SK-N-SH (cell line): ENCODE data around the gene MYCL. TPM values are rescaled to one million over a fixed set of nuclear protein-coding genes. Genes with fewer than 3 reads are reported as not detected.

Source experiments
- CTCF ChIA-PET: fragments of 300-600, 350-600 bp; formaldehyde crosslinking; extraction: SDS; loops from one replicate; lab custom pipeline; 2021; lab: Yijun Ruan, JAX
- POLR2A ChIA-PET: fragments of 350-600 bp; sonication (Branson Sonifier 250); formaldehyde crosslinking; extraction: SDS; loops from one replicate; lab custom pipeline; 2020; ENCODE audit warnings: antibody characterized with exemption, inconsistent platforms; lab: Yijun Ruan, JAX
- DNase-seq: peaks from one replicate; pipeline ENCODE4 v3.0.0; 2012
- H2AFZ ChIP-seq: fragments of 200-600 bp; sonication (generic); 2 replicates; pipeline ENCODE4 v1.8.1; 2016; ENCODE audit warnings: antibody characterized with exemption, mild to moderate bottlenecking, low read depth
- H3F3A ChIP-seq: fragments of 200-600 bp; sonication (generic); replicated peaks from 2 replicates; pipeline ENCODE3; 2016; ENCODE audit warnings: antibody characterized with exemption, mild to moderate bottlenecking; ENCODE audit not compliant: insufficient read depth
- H3K27ac ChIP-seq, 2 experiments: fragments of 200-500 bp in 1 of 2; fragments of 200-600 bp in 1 of 2; sonication (Bioruptor generic) in 1 of 2; sonication (generic), shearing (Covaris generic) in 1 of 2; 2 replicates each; pipeline versions ENCODE4 v1.5.1 to v1.6.1; 2014 to 2016; ENCODE audit warnings: low read depth in 2 of 2, inconsistent platforms in 1 of 2, low read length in 1 of 2, mild to moderate bottlenecking in 1 of 2, mixed read lengths in 1 of 2
- H3K27me3 ChIP-seq: fragments of 200-600 bp; sonication (generic), shearing (Covaris generic); 2 replicates; pipeline ENCODE4 v1.6.1; 2016; ENCODE audit warnings: mixed run types; ENCODE audit not compliant: insufficient read depth
- H3K36me3 ChIP-seq, 2 experiments: fragments of 200-500 bp in 1 of 2; fragments of 200-600 bp in 1 of 2; sonication (Bioruptor generic) in 1 of 2; sonication (generic) in 1 of 2; replicated peaks in 1 of 2; 2 replicates each; pipeline versions ENCODE3 to v1.5.1; 2014 to 2016; ENCODE audit warnings: low read length in 1 of 2, mild to moderate bottlenecking in 1 of 2; ENCODE audit not compliant: insufficient read depth in 2 of 2, control insufficient read depth in 1 of 2
- H3K4me1 ChIP-seq, 2 experiments: fragments of 200-500 bp in 1 of 2; fragments of 200-600 bp in 1 of 2; sonication (Bioruptor generic) in 1 of 2; sonication (generic), shearing (Covaris generic) in 1 of 2; 2 replicates each; pipeline versions ENCODE4 v1.5.1 to v1.6.1; 2014 to 2016; ENCODE audit warnings: low read depth in 1 of 2, low read length in 1 of 2, mixed run types in 1 of 2; ENCODE audit not compliant: insufficient read depth in 2 of 2, control insufficient read depth in 1 of 2
- H3K4me2 ChIP-seq: fragments of 200-600 bp; sonication (generic), shearing (Covaris generic); 2 replicates; pipeline ENCODE4 v1.6.1; 2017; ENCODE audit warnings: mixed run types
- H3K4me3 ChIP-seq, 2 experiments: fragments of 200-500 bp in 1 of 2; fragments of 200-600 bp in 1 of 2; sonication (Bioruptor generic) in 1 of 2; sonication (generic), shearing (Covaris generic) in 1 of 2; 2 replicates each; pipeline versions ENCODE4 v1.5.1 to v1.8.1; 2014 to 2016; ENCODE audit warnings: low read depth in 2 of 2, inconsistent platforms in 1 of 2, low read length in 1 of 2, mild to moderate bottlenecking in 1 of 2, mixed read lengths in 1 of 2, moderate library complexity in 1 of 2
- H3K79me2 ChIP-seq: fragments of 200-600 bp; sonication (generic); 2 replicates; pipeline ENCODE4 v1.8.1; 2017; ENCODE audit warnings: mild to moderate bottlenecking; ENCODE audit not compliant: insufficient read depth
- H3K9ac ChIP-seq: fragments of 200-600 bp; sonication (generic); 2 replicates; pipeline ENCODE4 v1.6.1; 2017; ENCODE audit warnings: mixed run types
- H3K9me2 ChIP-seq: fragments of 200-600 bp; sonication (generic); 2 replicates; pipeline ENCODE4 v1.6.1; 2017; ENCODE audit warnings: mixed run types
- H3K9me3 ChIP-seq: fragments of 200-600 bp; sonication (generic); 2 replicates; pipeline ENCODE4 v1.6.1; 2017; ENCODE audit warnings: mixed run types, mild to moderate bottlenecking, moderate library complexity
- H4K20me1 ChIP-seq: fragments of 200-600 bp; sonication (generic); 2 replicates; pipeline ENCODE4 v1.6.1; 2017; ENCODE audit warnings: mild to moderate bottlenecking, mixed run types; ENCODE audit not compliant: insufficient read depth
- EP300 ChIP-seq, 2 experiments: IDR thresholded peaks; 2 replicates each; pipeline versions ENCODE4 v1.4.0 to v1.6.1; 2012; ENCODE audit warnings: borderline replicate concordance in 1 of 2, low read depth in 1 of 2, low read length in 1 of 2
- FOXJ3 ChIP-seq: sonication (generic); formaldehyde crosslinking; IDR thresholded peaks from 2 replicates; pipeline ENCODE4 v1.5.1; 2020; ENCODE audit warnings: mild to moderate bottlenecking, missing genetic modification reagents
- FOXM1 ChIP-seq: IDR thresholded peaks from 2 replicates; pipeline ENCODE4 v1.4.0; 2012; ENCODE audit warnings: low read depth, mild to moderate bottlenecking
- GABPA ChIP-seq: IDR thresholded peaks from 2 replicates; pipeline ENCODE4 v1.4.0; 2012; ENCODE audit warnings: low read depth, mild to moderate bottlenecking
- GATA2 ChIP-seq: sonication (generic); formaldehyde crosslinking; IDR thresholded peaks from 2 replicates; pipeline ENCODE4 v1.5.0; 2020; ENCODE audit warnings: mild to moderate bottlenecking, missing genetic modification reagents
- JUND ChIP-seq: IDR thresholded peaks from 2 replicates; pipeline ENCODE4 v1.4.0; 2012
- MEF2A ChIP-seq: IDR thresholded peaks from 2 replicates; pipeline ENCODE4 v1.4.0; 2012; ENCODE audit warnings: low read depth, borderline replicate concordance
- MXI1 ChIP-seq: IDR thresholded peaks from 2 replicates; pipeline ENCODE4 v1.6.1; 2012; ENCODE audit warnings: mild to moderate bottlenecking, low read depth, low read length, improper control_type of control experiment
- NFIC ChIP-seq: IDR thresholded peaks from 2 replicates; pipeline ENCODE4 v1.4.0; 2012; ENCODE audit warnings: borderline replicate concordance
- SIN3A ChIP-seq: IDR thresholded peaks from 2 replicates; pipeline ENCODE4 v1.6.1; 2012; ENCODE audit warnings: low read depth, mild to moderate bottlenecking, low read length, moderate library complexity, borderline replicate concordance
- YY1 ChIP-seq: IDR thresholded peaks from 2 replicates; pipeline ENCODE4 v1.4.0; 2012; ENCODE audit warnings: low read depth, mild to moderate bottlenecking
- WGBS: methylation state at CpG from one replicate; pipeline ENCODE4 v1.1.6; 2017; ENCODE audit warnings: low lambda C conversion rate; 5-methylcytosine and 5-hydroxymethylcytosine counted together
- polyA plus RNA-seq, 3 experiments: library from polyadenylated mRNA; depleted of rRNA; stranded (reverse); fragments of >200 nt; gene quantifications; 2 replicates each; pipeline ENCODE4 v1.2.3, GENCODE V29; 2012
- TF ChIP-seq, protein P1 (sequence below): IDR thresholded peaks from 2 replicates; pipeline ENCODE4 v1.4.0; 2012; ENCODE audit warnings: low read depth, borderline replicate concordance
- TF ChIP-seq, protein P2 (sequence below): fragments of 150-350 bp; IDR thresholded peaks from 2 replicates; pipeline ENCODE4 v1.6.1; 2016; ENCODE audit warnings: mild to moderate bottlenecking, low read depth, low read length
- TF ChIP-seq, protein P3 (sequence below): IDR thresholded peaks from 2 replicates; pipeline ENCODE4 v1.4.0; 2012; ENCODE audit warnings: low read depth
- TF ChIP-seq, protein P4 (sequence below): IDR thresholded peaks from 2 replicates; pipeline ENCODE4 v1.4.0; 2012; ENCODE audit warnings: low read depth, borderline replicate concordance

MYCL gene
- polyA plus RNA-seq, 1 of the 3 experiments (the other 2 are of a cell fraction) = 0.48 TPM

GRCh38 chr1:39895731-39896480, 5.8 kb downstream of the MYCL start:
- DNase-seq = no peak
- Histone ChIP-seq H3K4me2 (no peak overlapping the region), H3K4me3 (no peak overlapping the region), H3K36me3 (no peaks in the 10 kb centered on the region), H3K9me2 (no peaks in the 10 kb centered on the region), H3F3A (no peaks in the 10 kb centered on the region), H3K79me2 (no peaks in the 10 kb centered on the region), H4K20me1 (no peaks in the 10 kb centered on the region), H3K9me3 (no peaks in the 10 kb centered on the region), H3K9ac (no peak overlapping the region), H3K27me3 (peaks cover 8% of the 10 kb centered on the region; the same call in 1 of the 2 replicates), H3K4me1 (peaks cover 0 to 20% of the 10 kb centered on the region in 2 experiments; a peak in 1 of 4 replicates), H3K27ac (no peak overlapping the region), H2AFZ (no peak overlapping the region)
- ChIA-PET POLR2A (interaction anchor here (0.6 to 1.2 kb wide), 2 partner anchors 12 to 15 kb away, joined by 3 to 4 read pairs; partner anchors contain the start of gene TRIT1), CTCF (interaction anchor here (1.6 kb wide), 1 partner anchor 8 kb away, joined by 4 read pairs; no protein-coding TSS in a partner anchor)
- 58% methylated on average over 4 of the region's 5 CpGs for WGBS
- TF ChIP-seq, protein P1, sequence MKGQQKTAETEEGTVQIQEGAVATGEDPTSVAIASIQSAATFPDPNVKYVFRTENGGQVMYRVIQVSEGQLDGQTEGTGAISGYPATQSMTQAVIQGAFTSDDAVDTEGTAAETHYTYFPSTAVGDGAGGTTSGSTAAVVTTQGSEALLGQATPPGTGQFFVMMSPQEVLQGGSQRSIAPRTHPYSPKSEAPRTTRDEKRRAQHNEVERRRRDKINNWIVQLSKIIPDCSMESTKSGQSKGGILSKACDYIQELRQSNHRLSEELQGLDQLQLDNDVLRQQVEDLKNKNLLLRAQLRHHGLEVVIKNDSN = no peak
- TF ChIP-seq GATA2 (no peak), JUND (no peak), YY1 (no peak), NFIC (no peak), GABPA (no peak), EP300 (IDR thresholded peaks at IDR 0.05; ENCODE audit: borderline replicate concordance in 1 of 2, low read depth in 1 of 2, low read length in 1 of 2) (no peak), FOXM1 (no peak), FOXJ3 (no peak), MXI1 (no peak), SIN3A (no peak), MEF2A (no peak)
- TF ChIP-seq, protein P2, sequence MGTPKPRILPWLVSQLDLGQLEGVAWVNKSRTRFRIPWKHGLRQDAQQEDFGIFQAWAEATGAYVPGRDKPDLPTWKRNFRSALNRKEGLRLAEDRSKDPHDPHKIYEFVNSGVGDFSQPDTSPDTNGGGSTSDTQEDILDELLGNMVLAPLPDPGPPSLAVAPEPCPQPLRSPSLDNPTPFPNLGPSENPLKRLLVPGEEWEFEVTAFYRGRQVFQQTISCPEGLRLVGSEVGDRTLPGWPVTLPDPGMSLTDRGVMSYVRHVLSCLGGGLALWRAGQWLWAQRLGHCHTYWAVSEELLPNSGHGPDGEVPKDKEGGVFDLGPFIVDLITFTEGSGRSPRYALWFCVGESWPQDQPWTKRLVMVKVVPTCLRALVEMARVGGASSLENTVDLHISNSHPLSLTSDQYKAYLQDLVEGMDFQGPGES = no peak
- TF ChIP-seq, protein P3, sequence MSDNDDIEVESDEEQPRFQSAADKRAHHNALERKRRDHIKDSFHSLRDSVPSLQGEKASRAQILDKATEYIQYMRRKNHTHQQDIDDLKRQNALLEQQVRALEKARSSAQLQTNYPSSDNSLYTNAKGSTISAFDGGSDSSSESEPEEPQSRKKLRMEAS = no peak
- TF ChIP-seq, protein P4, sequence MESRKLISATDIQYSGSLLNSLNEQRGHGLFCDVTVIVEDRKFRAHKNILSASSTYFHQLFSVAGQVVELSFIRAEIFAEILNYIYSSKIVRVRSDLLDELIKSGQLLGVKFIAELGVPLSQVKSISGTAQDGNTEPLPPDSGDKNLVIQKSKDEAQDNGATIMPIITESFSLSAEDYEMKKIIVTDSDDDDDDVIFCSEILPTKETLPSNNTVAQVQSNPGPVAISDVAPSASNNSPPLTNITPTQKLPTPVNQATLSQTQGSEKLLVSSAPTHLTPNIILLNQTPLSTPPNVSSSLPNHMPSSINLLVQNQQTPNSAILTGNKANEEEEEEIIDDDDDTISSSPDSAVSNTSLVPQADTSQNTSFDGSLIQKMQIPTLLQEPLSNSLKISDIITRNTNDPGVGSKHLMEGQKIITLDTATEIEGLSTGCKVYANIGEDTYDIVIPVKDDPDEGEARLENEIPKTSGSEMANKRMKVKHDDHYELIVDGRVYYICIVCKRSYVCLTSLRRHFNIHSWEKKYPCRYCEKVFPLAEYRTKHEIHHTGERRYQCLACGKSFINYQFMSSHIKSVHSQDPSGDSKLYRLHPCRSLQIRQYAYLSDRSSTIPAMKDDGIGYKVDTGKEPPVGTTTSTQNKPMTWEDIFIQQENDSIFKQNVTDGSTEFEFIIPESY = no peak
